CD4-positive, alpha-beta T cell treated with Interferon gamma for 1 hour (primary cell): ENCODE data around the gene CATSPERB.
"Not testable (repeated sequence)": the region's sequence is repeated elsewhere in the genome, so short reads cannot be mapped to it uniquely, and the experiment has no call there.

Experiments used
- DNase-seq: peaks from one replicate; pipeline ENCODE4 v3.0.0-alpha.2; 2020

Gene CATSPERB

GRCh38 chr14:91573894-91574837, 157.7 kb downstream of the CATSPERB start:
- peak; percentile 69 for DNase-seq

- DNase-seq: no peak
These were observed 158.4 kb downstream of the CATSPERB start for GRCh38 chr14:91573528-91573893.

- DNase-seq: no peak
These were observed 161.9 kb downstream of the CATSPERB start for GRCh38 chr14:91570021-91570420.

GRCh38 chr14:91569301-91569700, 162.6 kb downstream of the CATSPERB start:
- no peak for DNase-seq

GRCh38 chr14:91568626-91569025, 163.3 kb downstream of the CATSPERB start:
- DNase-seq: no peak

GRCh38 chr14:91567827-91568226, 164.1 kb downstream of the CATSPERB start:
- not testable (repeated sequence) for DNase-seq

- DNase-seq: no peak
These were observed 176.4 kb downstream of the CATSPERB start for GRCh38 chr14:91555531-91555930.

- no peak for DNase-seq
These were observed 177.2 kb downstream of the CATSPERB start for GRCh38 chr14:91554535-91555332.

GRCh38 chr14:91548108-91548507, 183.8 kb downstream of the CATSPERB start:
- no peak for DNase-seq

GRCh38 chr14:91545946-91546716, 185.8 kb downstream of the CATSPERB start:
- DNase-seq: no peak

- no peak for DNase-seq
These were observed 186.7 kb downstream of the CATSPERB start for GRCh38 chr14:91545204-91545603.

GRCh38 chr14:91536327-91536726, 195.6 kb downstream of the CATSPERB start:
- DNase-seq: no peak

GRCh38 chr14:91534059-91534458, 197.8 kb downstream of the CATSPERB start:
- not testable (repeated sequence) for DNase-seq

- DNase-seq: no peak
These were observed 198.3 kb downstream of the CATSPERB start for GRCh38 chr14:91533623-91534022.
